GM21423 (cell line): ENCODE results near the gene ZNF19.

Source experiments
- ATAC-seq: cut with Tn5 transposase; IDR thresholded peaks from one replicate; pipeline ENCODE4 v1.9.1; 2021; ENCODE audit warnings: mild to moderate bottlenecking, moderate library complexity; ENCODE audit not compliant: unreplicated experiment

Gene ZNF19

DNA sequence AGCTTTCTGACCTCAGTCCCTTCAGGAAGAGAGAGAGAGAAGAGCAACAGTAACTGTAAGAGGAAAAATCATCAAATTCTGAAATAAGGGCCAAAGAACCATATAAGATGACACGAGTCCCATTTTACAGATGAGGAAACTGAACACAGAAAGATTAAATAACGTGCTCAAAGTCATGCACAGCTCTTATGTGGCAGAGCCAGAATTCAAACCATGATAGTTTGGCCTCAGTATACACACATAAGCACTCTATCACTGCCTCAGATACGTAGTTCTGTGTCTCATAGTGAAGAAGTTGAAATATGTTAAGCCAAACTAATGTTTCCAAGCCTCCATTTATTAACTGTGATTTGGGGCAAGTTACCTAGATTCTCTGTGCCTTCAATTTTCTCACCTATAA is 1.9 kb upstream of the ZNF19 start:
- no peak for ATAC-seq

DNA sequence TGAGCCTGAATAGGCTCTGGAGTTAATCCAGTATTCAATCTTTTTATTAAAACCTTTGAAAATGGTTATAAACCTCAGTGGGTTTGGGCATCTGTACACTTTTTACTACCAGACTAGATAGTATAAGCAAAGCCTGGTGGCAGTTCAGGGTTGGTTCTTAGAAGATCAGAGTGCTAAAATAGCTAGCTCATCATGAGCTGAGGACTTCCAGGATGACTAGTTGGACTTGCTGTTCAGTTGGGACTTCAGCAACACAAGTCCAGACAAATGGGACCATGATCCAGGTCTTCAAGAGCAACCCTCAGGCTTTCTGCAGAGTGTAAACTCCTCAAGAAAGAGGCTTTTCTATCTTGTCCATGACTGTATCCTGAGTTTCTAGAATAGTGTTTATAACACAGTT is 1.2 kb upstream of the ZNF19 start:
- no peak for ATAC-seq

DNA sequence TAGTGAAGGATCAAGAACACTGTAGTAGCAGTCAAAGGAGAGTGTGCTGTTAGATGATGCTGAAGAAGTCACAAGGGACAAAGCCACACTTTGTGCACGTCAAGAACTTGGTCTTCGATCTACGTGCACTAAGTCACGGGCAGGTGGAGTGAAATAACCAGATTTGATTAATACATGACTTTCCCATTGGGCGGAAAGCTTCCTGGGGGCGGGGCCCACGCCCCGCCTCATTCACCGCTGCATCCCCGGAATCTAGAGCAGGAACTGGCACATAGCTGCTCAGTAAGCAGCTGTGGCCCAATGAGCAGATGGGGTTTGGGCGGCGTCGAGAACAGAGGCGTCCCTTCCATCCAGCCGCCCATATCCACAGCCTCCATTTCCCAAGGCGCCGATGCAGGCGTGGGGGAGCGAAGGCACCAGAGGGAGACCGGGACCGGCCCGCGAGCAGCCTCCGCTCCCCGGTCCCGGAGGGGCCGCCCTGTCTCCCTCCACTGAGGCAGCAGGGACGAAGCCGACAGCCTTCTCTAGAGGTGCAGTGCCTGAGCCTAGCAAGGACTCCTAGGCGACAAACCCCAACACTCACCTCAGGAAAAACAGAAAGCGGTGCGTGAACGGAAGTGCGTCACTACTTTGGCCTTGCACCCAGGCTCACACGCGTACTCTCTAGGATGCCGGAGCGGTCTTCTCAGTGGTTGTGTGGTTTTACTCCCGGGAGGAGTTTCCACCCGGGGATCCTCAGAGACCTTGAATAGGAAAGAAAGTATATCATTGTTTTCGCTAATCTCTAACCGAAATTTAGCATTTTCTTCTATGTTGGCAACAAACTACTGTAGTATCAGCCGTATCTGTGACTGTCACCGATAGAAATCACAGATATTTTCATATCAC is 4.9 kb downstream of the ZNF19 start:
- ATAC-seq: peak; percentile 83

DNA sequence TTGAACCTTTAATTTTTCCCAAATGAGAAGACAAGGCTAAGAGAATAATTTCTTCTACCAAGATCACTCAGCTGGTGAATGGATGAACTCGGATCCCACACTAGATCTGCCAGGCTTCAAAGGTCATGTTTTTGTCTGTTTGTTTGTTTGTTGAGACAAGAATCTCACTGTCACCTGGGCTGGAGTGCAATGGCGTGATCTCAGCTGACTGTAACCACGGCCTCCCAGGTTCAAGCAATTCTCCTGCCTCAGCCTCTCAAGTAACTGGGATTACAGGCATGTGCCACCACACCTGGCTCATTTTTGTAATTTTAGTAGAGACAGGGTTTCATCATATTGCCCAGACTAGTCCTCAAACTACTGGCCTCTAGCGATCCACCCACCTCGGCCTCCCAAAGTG is 6.6 kb downstream of the ZNF19 start:
- ATAC-seq: no peak

DNA sequence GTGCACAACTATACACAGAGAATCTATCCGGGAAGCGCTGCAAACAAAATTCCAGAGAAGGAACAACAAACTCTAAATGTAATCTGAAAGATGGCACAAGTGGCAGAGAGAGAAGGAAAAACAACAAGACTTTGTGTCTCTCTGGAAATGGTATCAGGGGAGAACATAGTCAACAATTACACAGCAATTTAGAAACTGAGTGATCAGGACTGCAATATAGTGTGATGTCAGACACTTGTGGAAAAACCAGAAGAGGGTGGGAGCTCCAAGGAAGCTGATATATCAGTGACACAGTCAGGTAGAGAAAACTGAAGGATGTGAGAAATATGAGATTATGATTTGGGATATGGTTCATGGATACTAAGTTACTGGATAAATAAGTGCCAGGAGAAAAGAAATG is 8.2 kb downstream of the ZNF19 start:
- no peak for ATAC-seq

DNA sequence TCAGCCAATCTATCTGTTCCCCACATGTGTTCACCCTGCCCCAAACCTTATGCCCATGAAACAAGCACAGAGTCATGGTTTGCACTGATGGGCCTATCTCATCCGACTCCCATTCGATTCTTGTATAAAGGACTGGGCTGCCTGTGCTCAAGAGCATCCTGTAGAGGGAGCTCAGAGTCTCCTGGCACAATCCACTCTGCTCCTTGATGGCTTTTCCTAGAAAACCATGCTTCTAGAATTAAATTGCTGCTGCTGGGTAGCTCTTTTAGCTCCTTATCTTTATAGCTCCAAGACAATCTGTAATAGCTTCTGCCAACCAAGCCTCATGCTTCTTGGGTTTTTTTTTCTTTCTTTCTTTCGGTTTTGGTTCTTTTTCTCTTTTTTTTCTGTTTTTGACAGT is 9.7 kb downstream of the ZNF19 start:
- no peak for ATAC-seq

DNA sequence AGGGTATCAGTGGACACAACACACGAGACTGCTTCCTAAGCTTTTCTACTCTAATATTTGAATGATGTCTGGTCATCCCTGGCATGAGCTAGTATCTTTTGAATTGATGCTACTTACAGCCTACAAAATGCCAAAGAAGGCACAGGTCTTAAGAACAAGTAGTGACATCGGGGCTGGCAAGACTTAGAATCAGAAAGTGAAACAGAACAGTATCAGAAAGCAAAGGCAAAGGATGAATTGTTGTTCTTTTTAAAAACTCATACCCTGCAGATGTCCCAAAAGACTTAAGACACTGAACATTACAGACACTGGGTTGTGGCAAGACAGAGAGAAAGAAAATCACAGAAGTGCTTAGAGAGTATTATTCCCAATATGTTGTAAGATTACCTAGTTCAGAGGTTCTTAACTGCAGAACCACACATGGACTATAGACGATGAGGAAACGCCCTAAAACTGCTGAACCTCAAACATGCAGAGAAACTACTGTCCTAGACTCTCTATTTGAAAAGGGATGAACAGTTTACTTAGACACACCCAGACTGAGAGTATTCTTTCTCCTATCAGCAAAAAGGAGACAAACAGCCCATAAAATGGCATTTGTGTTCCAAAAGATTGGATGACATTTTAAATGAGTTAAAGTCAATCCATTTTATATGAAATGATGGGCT is 12.5 kb downstream of the ZNF19 start:
- ATAC-seq: no peak

DNA sequence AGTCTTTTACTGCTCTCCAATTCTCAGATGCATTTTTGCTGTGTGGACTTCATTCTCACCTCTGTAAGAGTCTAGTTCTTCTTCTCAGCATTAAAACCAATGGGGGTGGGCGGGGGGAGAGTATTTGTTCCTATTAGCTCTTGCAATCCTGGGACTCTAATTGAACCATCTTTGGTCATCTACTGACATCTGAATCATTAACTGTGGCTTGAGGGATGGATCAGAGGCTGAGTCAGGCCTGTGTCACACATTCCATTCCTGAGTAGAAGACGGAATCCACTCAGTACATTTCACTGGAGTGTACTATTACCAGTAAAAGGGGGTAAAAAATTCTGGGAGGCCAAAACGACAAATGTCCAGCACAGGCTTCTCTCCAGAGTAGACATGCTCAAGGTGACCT is 14.3 kb downstream of the ZNF19 start:
- ATAC-seq: no peak

DNA sequence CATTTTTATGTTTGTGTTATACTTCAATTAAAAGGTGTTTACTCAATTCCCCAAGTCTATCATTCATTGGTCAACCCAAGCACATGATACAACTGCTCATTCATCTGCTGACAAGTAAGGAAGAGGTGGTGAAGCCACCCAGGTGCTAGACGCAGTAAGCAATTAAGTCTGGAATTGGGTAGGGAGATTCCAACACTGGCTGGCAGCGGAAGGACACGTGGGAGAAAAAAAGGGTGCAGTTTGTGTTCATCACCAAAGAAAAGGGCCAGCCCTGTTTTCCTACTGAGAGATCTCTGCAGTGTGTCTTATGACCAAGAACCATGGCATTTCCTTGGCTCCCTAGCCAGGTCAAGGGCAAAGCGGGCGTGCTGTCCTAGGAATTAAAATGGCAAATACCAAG is 15.2 kb downstream of the ZNF19 start:
- ATAC-seq: no peak

DNA sequence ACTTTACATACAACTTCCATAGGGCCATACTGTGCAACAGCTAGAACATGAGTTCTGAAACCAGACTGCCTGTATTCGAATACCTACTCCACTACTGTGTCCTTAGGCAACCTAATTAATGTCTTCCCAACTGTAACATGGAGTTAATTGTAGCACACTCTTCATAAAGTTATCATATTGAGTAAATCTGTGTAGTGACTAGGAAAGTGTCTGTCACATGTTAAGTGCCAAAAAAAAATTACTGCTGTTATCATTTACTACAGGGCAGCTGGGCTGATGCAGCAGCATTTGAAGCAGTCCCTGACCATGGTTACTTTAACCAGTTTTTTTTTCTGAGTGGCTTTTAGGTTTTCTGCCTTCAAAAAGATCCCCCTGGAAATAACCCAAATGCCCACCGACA is 16.2 kb downstream of the ZNF19 start:
- no peak for ATAC-seq

DNA sequence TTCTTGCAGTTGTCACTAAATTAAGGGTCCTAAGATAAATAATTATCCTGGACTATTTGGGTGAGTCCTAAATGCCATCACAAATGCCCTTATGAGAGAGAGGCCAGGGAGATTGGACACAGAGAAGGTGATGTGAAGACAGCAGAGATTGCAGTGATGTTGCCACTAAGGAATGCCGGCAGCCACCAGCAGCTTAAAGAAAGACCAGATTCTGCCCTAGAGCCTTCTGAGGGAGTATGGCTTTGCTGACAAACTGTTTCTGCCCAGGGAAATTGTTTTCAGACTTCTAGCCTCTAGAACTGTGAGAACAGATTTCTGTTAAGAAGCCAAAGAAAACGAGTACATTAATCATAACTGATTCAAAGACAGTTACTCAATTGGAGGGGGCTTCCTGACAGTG is 17.1 kb downstream of the ZNF19 start:
- ATAC-seq: no peak

DNA sequence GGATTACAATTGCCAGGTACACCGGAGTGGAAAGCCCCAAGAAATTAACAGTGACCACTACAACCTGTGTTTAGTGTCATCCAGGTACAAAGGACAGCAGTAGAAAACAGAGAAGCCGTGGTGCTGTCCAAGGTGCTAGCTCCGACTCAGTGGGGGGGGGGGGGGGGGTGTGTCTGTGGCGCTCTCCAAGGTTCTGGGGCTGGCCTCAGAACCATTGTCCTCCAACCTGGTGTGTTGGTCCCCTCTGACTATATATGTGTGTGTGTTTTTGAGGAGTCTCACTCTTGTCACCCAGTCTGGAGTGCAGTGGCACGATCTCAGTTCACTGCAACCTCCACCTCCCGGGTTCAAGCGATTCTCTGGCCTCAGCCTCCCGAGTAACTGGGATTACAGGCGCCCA is 21.3 kb downstream of the ZNF19 start:
- no peak for ATAC-seq

DNA sequence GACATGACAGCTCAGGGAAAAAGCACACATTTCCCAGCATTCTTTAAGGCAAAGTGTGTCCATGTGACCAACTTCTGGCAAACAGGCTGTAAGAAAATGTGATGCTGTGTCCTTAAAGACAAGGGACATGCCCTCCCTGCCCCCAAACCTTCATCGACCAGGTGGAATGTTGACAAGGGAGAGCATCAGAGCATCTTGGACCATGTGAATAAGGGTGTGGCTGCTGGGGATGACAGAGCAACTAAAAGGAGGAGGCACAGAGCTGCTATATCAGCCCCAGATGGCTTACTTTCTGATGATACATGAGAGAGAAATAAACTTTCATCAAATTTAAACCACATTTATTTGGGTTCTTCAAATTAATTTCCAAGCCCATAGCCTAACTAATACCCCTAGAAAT is 24.9 kb downstream of the ZNF19 start:
- no peak for ATAC-seq

DNA sequence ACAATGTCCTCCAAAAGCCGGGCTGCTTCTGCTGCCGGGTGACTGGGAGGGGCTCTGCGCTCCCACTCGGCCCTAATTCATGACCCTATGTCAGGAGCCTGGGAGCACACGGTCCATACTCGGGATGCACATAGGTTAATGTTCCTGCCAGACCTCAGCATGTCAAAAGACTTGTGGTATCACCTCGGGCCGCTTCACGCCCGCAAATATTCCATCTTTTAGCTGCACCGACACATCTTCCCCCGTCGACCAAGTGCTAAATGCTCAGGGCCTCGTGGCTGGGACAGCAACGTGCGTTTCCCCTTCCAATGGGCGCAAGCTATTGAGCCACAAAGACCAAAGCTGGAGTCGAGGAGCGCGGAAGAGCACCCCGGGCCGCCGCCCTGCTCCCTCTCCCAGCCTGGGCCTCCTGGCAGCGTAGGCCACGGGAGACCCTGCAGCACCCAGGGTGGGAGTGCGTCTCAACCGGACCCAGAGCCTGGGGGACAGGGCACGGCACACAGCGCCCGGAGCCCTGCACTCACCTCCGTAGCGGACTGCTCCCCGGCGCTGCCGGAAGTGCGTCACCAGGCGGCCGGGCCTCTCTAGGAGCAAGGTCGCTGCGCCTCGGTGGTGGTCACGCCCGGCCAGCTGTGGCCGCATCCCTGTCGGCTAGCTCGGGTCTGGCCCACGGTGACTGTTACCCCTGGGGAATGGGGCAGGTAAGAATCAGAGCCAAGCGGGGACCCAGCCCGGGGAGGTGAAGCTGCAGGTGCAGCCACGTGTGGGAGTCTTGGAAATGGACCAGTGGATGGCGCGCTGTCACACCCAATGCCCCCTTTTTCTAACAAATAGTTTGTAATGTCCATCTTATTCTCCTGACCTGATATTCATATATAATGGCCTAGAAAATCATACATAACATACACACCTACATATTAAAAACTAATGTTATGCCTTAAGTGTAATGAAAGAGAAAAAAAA is 27.2 kb downstream of the ZNF19 start, which contains the start of gene ZNF23:
ZNF23 (minus strand) TSS at position 562 of the 963 bp plus-strand sequence. CDS start 5,451 bp downstream, outside the sequence.
- peak; percentile 97 for ATAC-seq

DNA sequence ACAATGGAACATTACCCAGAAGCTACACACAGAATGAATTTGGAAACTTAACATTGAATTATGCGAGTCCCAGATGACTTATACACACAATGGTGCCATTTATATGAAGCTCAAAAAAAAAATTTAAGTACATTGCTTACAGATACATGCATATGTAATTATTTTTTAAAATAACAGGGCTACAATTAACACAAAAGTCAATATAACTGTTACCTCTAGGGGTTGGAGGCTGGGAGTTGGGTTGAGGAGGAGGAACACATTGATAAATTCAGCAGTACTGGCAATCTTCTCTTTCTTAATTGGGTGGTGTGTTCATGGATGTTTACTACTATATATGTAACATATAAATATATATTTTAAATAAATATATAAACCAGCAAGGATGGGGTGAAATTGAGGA is 28.2 kb downstream of the ZNF19 start:
- no peak for ATAC-seq

DNA sequence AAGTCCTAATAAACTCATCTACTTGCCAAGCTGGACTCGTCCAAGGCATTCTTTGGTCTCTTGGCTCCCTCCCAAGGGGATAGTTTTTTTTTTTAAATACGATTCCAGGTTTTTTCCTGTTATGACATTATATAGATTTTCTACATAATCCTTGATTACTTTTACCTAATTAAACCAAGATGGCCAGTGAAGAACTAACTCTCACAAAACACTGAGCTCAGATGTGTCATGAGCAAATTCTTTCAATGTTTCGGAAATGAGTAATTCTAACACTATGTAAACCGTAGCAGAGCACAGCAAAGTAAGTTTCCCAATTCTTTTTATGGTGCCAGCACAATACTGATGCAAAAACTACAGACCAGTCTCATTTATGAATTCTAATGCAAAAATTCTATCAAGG is 28.9 kb downstream of the ZNF19 start:
- ATAC-seq: no peak

DNA sequence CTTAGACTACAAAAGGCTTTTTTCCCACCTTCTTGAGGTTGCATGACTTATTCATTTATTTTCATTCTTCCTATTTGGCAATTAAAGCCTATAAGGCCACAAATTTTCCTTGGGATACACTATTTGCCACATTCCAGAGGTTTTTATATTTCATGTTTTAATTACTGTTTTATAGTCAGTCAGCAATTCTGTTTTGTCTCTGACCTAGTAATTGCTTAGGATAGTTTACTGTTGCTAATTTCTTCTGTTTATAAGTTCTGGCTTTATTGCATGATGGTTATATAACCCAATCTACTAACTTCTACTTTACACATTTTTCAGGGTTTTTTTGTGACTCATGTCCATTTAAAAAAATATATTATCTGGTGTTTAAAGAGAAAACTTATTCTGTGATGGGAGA is 29.6 kb downstream of the ZNF19 start:
- no peak for ATAC-seq

DNA sequence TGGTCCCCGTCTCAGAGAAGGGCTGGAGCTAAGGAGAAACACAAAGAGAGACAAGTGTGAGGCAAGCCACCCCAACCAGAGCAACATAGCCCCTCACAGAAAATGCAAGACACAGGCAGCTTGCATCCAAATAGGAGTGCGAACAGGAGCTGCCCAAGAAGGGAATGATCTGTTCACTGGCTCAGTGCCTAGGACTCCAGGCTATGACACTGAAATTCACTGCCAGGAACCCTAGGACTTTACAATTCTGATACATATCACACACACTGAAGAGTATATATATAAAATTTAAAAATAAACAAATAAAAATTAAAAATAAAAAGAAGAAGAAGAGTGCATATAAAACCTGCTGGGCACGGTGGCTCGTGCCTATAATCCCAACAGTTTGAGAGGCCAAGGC is 32.3 kb downstream of the ZNF19 start:
- no peak for ATAC-seq

DNA sequence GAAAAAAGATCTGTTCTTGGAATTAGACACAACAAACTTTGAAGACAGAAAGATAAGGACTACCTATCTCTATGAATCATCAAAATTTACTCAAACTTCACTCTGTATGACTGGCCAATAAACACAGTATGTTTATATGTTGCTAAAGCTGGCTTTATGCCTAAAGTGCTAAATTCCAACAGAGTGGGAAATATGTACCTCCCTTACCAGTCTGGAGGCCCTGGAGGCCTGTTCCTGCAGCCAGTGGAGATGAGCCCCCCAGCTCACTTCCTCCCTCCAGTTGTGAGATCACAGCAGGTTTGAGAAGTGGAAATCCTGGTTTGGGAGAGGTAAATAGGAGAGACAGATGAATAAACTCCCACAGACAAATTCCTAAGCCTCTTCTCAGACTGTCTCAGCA is 36.1 kb downstream of the ZNF19 start:
- ATAC-seq: no peak

DNA sequence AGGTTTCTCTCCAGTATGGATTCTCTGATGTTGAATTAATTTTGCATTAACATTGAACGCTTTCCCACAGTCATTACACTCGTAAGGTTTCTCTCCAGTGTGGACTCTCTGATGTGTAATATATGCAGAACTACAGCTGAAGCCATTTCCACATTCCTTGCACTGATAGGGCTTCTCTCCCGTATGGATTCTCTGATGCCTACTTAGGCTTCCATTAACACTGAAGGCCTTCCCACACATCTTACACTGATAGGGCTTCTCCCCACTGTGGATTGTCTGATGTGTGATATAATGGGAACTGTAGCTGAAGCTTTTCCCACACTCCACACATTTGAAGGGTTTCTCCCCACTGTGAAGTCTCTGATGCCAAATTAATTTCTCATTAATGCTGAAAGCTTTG is 40.1 kb downstream of the ZNF19 start:
- ATAC-seq: no peak

DNA sequence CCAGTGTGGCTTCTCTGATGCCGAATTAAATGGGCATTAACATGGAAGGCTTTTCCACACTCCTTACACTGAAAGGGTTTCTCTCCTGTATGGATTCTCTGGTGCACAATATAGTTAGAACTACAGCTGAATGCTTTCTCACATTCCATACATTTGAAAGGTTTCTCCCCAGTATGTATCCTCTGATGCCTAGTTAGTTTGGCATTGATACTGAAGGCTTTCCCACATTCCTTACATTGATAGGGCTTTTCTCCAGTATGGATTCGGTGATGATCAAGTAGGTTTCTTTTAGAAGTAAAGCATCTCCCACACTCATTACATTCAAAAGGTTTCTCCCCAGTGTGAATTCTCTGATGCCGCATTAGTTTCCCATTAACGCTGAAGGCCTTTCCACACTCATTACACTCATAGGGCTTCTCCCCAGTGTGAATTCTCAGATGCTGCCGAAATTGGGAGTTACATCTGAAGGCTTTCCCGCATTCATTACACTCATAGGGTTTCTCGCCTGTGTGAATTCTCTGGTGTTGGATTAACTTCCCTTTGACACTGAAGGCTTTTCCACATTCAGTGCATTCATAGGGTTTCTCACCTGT is 40.8 kb downstream of the ZNF19 start:
- no peak for ATAC-seq
